Measurements from ENCODE around the gene MDC1. TPM values are rescaled to one million over a fixed set of nuclear protein-coding genes. Genes with fewer than 3 reads are reported as not detected.
A peak's percentile ranks its signal among the peaks of the same experiment; 100 is the strongest.
"Not testable (repeated sequence)": the region's sequence is repeated elsewhere in the genome, so short reads cannot be mapped to it uniquely, and the experiment has no call there.

Gene MDC1
- total and polyA plus RNA-seq, 2 donors (not counting 3 experiments of a cell fraction or from before 2014, with no cell fraction given): 16.8 to 42.3 TPM

- POLR2A ChIA-PET: interaction anchor here (0.8 to 1.3 kb wide), 4 partner anchors 10 to 18 kb away, joined by 4 to 5 read pairs (median 4); partner anchors contain the start of genes FLOT1 and IER3
- peak; percentile 77 for FAIRE-seq
- dilution Hi-C loops (cut with MboI; ENCODE audit: extremely low pct_ligation_motif_present, low sequenced_read_pairs): no loop called here
These were observed 42.6 kb upstream of the MDC1 start for GRCh38 chr6:30759575-30760239.

GRCh38 chr6:30757261-30757904 lies 40.3 kb upstream of the MDC1 start:
- no peaks in the 10 kb centered on the region for H3K79me2 ChIP-seq (ENCODE audit: control insufficient read depth, insufficient read depth, low read length)
- intact Hi-C loops (cut with micrococcal nuclease): no loop called here
- H3K27ac ChIP-seq (ENCODE audit: insufficient read depth, low read depth, low read length): no peak overlapping the region
- DNase-seq (ENCODE audit: low read depth, low spot score) (no peak), FAIRE-seq (no peak)
- TF ChIP-seq MAX (IDR thresholded peaks at IDR 0.05; ENCODE audit: insufficient read depth, insufficient read length) (no peak), POLR2A (IDR thresholded peaks at IDR 0.05; ENCODE audit: low read depth, low read length) (no peak), FOS (IDR thresholded peaks at IDR 0.05; ENCODE audit: borderline replicate concordance, insufficient read depth, low read length) (no peak), MYC (IDR thresholded peaks at IDR 0.05; ENCODE audit: low read depth, low read length) (no peak), EZH2 (IDR thresholded peaks at IDR 0.05; ENCODE audit: borderline replicate concordance, low read depth, low read length, severe bottlenecking) (no peak)
- no peaks in the 10 kb centered on the region for H3K27me3 ChIP-seq (ENCODE audit: control insufficient read depth in 2 of 2, insufficient read depth in 2 of 2, low read length in 2 of 2)
- no TSS peak for BruUV-seq (replicated peaks)
- dilution Hi-C loops (cut with MboI; ENCODE audit: extremely low pct_ligation_motif_present, low sequenced_read_pairs): no loop called here
- H3K4me3 ChIP-seq (replicated peaks in 1 of 3; ENCODE audit: insufficient read depth in 1 of 3, low read depth in 1 of 3, low read length in 3 of 3): no peak overlapping the region
- ChIA-PET POLR2A (no interaction called here), CTCF (interaction anchor here (0.9 to 1.6 kb wide), 3 partner anchors 12 to 64 kb away, joined by 3 to 4 read pairs (median 3); no protein-coding TSS in a partner anchor)
- H3K9me1 ChIP-seq (replicated peaks; ENCODE audit: control insufficient read depth, extremely low read depth, insufficient read depth, low read length): no peaks in the 10 kb centered on the region
- no peak overlapping the region for H3K4me2 ChIP-seq (ENCODE audit: insufficient read depth, low read length)
- no peaks in the 10 kb centered on the region for H3K9me3 ChIP-seq (replicated peaks; ENCODE audit: control insufficient read depth, insufficient read depth, low read length)
- no peak overlapping the region for H2AFZ ChIP-seq (ENCODE audit: low read depth, low read length)
- H4K20me1 ChIP-seq (replicated peaks; ENCODE audit: control insufficient read depth, extremely low read depth, insufficient read depth, low read length): no peaks in the 10 kb centered on the region
- peaks cover 29% of the 10 kb centered on the region for H3K4me1 ChIP-seq (ENCODE audit: control insufficient read depth, extremely low read depth, insufficient read depth, low read length)
- no peak overlapping the region for H3K9ac ChIP-seq (replicated peaks; ENCODE audit: extremely low read depth, insufficient read depth, low read length)
- H3K36me3 ChIP-seq (ENCODE audit: control insufficient read depth in 2 of 2, extremely low read depth in 1 of 2, insufficient read depth in 2 of 2, low read length in 2 of 2): no peaks in the 10 kb centered on the region

More at GRCh38 chr6:30759575-30760239, 42.6 kb upstream of the MDC1 start:
- no peaks in the 10 kb centered on the region for H3K9me3 ChIP-seq (replicated peaks; ENCODE audit: control insufficient read depth, insufficient read depth, low read length)
- peak; percentile 74 for DNase-seq (ENCODE audit: low read depth, low spot score)
- peaks cover 34% of the 10 kb centered on the region for H3K4me1 ChIP-seq (ENCODE audit: control insufficient read depth, extremely low read depth, insufficient read depth, low read length)
- BruUV-seq (replicated peaks): no TSS peak
- CTCF ChIA-PET: interaction anchor here (0.7 to 1.5 kb wide), 12 partner anchors 9 to 328 kb away, joined by 3 to 6 read pairs (median 4); no protein-coding TSS in a partner anchor
- H3K36me3 ChIP-seq (ENCODE audit: control insufficient read depth in 2 of 2, extremely low read depth in 1 of 2, insufficient read depth in 2 of 2, low read length in 2 of 2): no peaks in the 10 kb centered on the region
- H2AFZ ChIP-seq (ENCODE audit: low read depth, low read length): no peak overlapping the region
- intact Hi-C loops (cut with micrococcal nuclease): loop anchor here (1.0 kb wide), 2 partner anchors 10 to 15 kb away; partner anchors contain the start of gene IER3
- TF ChIP-seq JUN (IDR thresholded peaks at IDR 0.05; ENCODE audit: borderline replicate concordance, insufficient read depth, insufficient read length, low read depth) (peak; percentile 78), GATA2 (IDR thresholded peaks at IDR 0.05; ENCODE audit: insufficient read depth, insufficient read length, low read depth, low read length) (no peak), POLR2AphosphoS5 (IDR thresholded peaks at IDR 0.05; ENCODE audit: insufficient read depth, low read depth, low read length) (no peak)
- H4K20me1 ChIP-seq (replicated peaks; ENCODE audit: control insufficient read depth, extremely low read depth, insufficient read depth, low read length): no peaks in the 10 kb centered on the region
- H3K9me1 ChIP-seq (replicated peaks; ENCODE audit: control insufficient read depth, extremely low read depth, insufficient read depth, low read length): no peaks in the 10 kb centered on the region
- no peak overlapping the region for H3K4me2 ChIP-seq (ENCODE audit: insufficient read depth, low read length)
- no peak overlapping the region for H3K4me3 ChIP-seq (replicated peaks in 1 of 3; ENCODE audit: insufficient read depth in 1 of 3, low read depth in 1 of 3, low read length in 3 of 3)
- H3K9ac ChIP-seq (replicated peaks; ENCODE audit: extremely low read depth, insufficient read depth, low read length): no peak overlapping the region
- peak overlapping the region; percentile 91 for H3K27ac ChIP-seq (ENCODE audit: insufficient read depth, low read depth, low read length)
- H3K79me2 ChIP-seq (ENCODE audit: control insufficient read depth, insufficient read depth, low read length): no peaks in the 10 kb centered on the region
- H3K27me3 ChIP-seq (ENCODE audit: control insufficient read depth in 2 of 2, insufficient read depth in 2 of 2, low read length in 2 of 2): no peaks in the 10 kb centered on the region

GRCh38 chr6:30756405-30757003 lies 39.4 kb upstream of the MDC1 start:
- intact Hi-C loops (cut with micrococcal nuclease); DNase-seq (ENCODE audit: low read depth, low spot score); H3K9me1 ChIP-seq (replicated peaks; ENCODE audit: control insufficient read depth, extremely low read depth, insufficient read depth, low read length); H3K27ac ChIP-seq (ENCODE audit: insufficient read depth, low read depth, low read length); H3K27me3 ChIP-seq (ENCODE audit: control insufficient read depth in 2 of 2, insufficient read depth in 2 of 2, low read length in 2 of 2); H3K4me2 ChIP-seq (ENCODE audit: insufficient read depth, low read length); H3K9me3 ChIP-seq (replicated peaks; ENCODE audit: control insufficient read depth, insufficient read depth, low read length); H4K20me1 ChIP-seq (replicated peaks; ENCODE audit: control insufficient read depth, extremely low read depth, insufficient read depth, low read length); H2AFZ ChIP-seq (ENCODE audit: low read depth, low read length); H3K4me3 ChIP-seq (replicated peaks in 1 of 3; ENCODE audit: insufficient read depth in 1 of 3, low read depth in 1 of 3, low read length in 3 of 3); BruUV-seq (replicated peaks); dilution Hi-C loops (cut with MboI; ENCODE audit: extremely low pct_ligation_motif_present, low sequenced_read_pairs); H3K9ac ChIP-seq (replicated peaks; ENCODE audit: extremely low read depth, insufficient read depth, low read length); FAIRE-seq; H3K79me2 ChIP-seq (ENCODE audit: control insufficient read depth, insufficient read depth, low read length); H3K36me3 ChIP-seq (ENCODE audit: control insufficient read depth in 2 of 2, extremely low read depth in 1 of 2, insufficient read depth in 2 of 2, low read length in 2 of 2): not testable (repeated sequence)
- H3K4me1 ChIP-seq (ENCODE audit: control insufficient read depth, extremely low read depth, insufficient read depth, low read length): peaks cover 37% of the 10 kb centered on the region
- ChIA-PET POLR2A (interaction anchor here (0.7 kb wide), 1 partner anchor 23 kb away, joined by 3 read pairs; no protein-coding TSS in a partner anchor), CTCF (interaction anchor here (1.1 to 1.6 kb wide), 2 partner anchors 12 to 60 kb away, joined by 3 to 4 read pairs; no protein-coding TSS in a partner anchor)

Data from endothelial cell of umbilical vein (primary cell).